Parathyroid adenoma (tissue), 2 donors: Measurements from ENCODE around the gene B3GNT3.

ENCODE experiments used
- H2AFZ ChIP-seq: fragments of 300-600 bp; sonication (generic); one replicate; pipeline ENCODE4 v1.7.0; 2017; ENCODE audit warnings: antibody characterized with exemption, mild to moderate bottlenecking
- H3K27ac ChIP-seq: fragments of 300-600 bp; sonication (generic); one replicate; pipeline ENCODE4 v1.7.0; 2017
- H3K27me3 ChIP-seq: fragments of 300-600 bp; sonication (generic); one replicate; pipeline ENCODE4 v1.7.0; 2017; ENCODE audit warnings: low read length; ENCODE audit not compliant: control insufficient read depth, insufficient read depth
- H3K36me3 ChIP-seq: fragments of 300-600 bp; sonication (generic); one replicate; pipeline ENCODE4 v1.7.0; 2017; ENCODE audit warnings: low read length; ENCODE audit not compliant: control insufficient read depth, insufficient read depth
- H3K4me1 ChIP-seq: fragments of 300-600 bp; sonication (generic); one replicate; pipeline ENCODE4 v1.7.0; 2017; ENCODE audit warnings: control low read depth
- H3K4me2 ChIP-seq: fragments of 300-600 bp; sonication (generic); one replicate; pipeline ENCODE4 v1.7.0; 2017; ENCODE audit warnings: low read length
- H3K4me3 ChIP-seq: fragments of 300-600 bp; sonication (generic); one replicate; pipeline ENCODE4 v1.7.0; 2017; ENCODE audit warnings: low read depth, low read length
- H3K79me2 ChIP-seq: fragments of 300-600 bp; sonication (generic); one replicate; pipeline ENCODE4 v1.7.0; 2017; ENCODE audit warnings: control low read depth
- H3K9ac ChIP-seq: fragments of 300-600 bp; sonication (generic); one replicate; pipeline ENCODE4 v1.7.0; 2017; ENCODE audit warnings: mild to moderate bottlenecking
- H3K9me3 ChIP-seq: fragments of 300-600 bp; sonication (generic); one replicate; pipeline ENCODE4 v1.7.0; 2017; ENCODE audit warnings: low read length; ENCODE audit not compliant: control insufficient read depth
- TF ChIP-seq, protein P1 (sequence below): fragments of 300-600 bp; sonication (generic); IDR thresholded peaks from one replicate; pipeline ENCODE4 v1.7.0; 2017; ENCODE audit warnings: antibody characterized with exemption, mild to moderate bottlenecking
- donor health status: primary hyperparathyroidism.

The B3GNT3 gene

DNA sequence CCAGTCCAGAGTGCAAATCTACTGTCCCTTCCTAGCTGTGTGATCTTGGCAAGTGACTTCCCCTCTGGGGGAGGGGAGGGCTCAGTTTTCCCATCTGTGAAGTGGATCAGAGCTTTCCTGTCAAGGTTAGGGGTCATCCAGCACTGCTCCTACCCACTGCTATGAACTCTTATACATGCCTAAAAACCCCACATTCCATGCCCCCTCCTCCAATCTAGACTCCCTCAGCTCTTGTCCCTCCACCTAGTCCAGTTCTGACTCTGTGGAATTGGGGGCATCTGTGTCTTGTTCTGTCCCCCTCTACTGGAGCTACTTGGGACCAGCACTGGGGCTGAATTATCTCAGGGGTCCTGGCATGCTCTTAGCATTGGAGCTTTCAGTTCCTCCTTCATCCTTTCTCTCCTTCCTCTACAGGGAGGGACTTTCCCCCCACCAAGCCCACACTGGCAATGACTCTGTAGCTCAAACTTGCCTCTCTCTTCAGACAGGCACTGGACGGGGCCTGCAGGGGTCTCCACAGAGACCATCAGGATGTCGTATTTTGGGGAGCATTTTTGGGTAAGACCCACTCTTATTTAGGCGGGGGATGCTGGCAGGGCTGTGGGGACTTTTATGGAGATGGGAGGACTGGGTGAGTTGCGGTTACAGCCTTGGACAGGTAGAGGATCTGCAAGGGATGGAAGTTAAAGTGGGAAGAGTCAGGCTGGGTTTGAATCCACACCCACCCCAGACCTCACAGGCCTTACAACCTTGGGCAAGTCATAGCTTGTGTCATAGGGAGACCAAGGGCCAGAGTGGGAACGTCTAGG, 40.1 kb upstream of the B3GNT3 start:
- Histone ChIP-seq H3K4me1 (no peaks in the 10 kb centered on the region), H3K9ac (no peak overlapping the region), H3K9me3 (no peaks in the 10 kb centered on the region), H3K27me3 (no peaks in the 10 kb centered on the region), H3K4me3 (no peak overlapping the region), H2AFZ (no peak overlapping the region), H3K79me2 (no peaks in the 10 kb centered on the region), H3K4me2 (no peak overlapping the region), H3K36me3 (no peaks in the 10 kb centered on the region), H3K27ac (no peak overlapping the region)
- TF ChIP-seq, protein P1, sequence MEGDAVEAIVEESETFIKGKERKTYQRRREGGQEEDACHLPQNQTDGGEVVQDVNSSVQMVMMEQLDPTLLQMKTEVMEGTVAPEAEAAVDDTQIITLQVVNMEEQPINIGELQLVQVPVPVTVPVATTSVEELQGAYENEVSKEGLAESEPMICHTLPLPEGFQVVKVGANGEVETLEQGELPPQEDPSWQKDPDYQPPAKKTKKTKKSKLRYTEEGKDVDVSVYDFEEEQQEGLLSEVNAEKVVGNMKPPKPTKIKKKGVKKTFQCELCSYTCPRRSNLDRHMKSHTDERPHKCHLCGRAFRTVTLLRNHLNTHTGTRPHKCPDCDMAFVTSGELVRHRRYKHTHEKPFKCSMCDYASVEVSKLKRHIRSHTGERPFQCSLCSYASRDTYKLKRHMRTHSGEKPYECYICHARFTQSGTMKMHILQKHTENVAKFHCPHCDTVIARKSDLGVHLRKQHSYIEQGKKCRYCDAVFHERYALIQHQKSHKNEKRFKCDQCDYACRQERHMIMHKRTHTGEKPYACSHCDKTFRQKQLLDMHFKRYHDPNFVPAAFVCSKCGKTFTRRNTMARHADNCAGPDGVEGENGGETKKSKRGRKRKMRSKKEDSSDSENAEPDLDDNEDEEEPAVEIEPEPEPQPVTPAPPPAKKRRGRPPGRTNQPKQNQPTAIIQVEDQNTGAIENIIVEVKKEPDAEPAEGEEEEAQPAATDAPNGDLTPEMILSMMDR: no peak

DNA sequence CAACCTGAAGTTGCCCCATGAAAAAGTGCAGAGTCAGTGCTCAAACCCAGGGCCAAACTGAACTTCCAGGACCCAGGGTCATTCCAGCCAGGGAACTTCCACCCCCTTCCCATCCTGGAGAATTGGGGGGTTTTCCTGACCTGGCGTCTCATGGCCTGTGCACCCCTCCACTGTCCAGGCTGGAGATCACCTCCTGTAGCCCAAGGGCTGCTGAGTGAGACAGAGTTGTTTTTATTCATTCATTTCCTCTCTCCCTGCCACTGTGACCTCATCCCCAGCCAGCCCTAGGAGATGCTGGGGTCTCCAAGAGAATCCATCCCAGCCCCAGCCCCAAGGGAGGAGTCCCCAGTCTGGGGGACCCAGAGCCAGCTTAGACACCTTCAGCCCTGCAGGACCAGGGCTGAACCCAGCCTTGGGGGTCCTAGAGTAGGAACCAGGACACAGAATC, 39.5 kb upstream of the B3GNT3 start:
- no peak overlapping the region for H2AFZ ChIP-seq
- H3K27me3 ChIP-seq: no peaks in the 10 kb centered on the region
- no peak overlapping the region for H3K4me2 ChIP-seq
- H3K4me1 ChIP-seq: no peaks in the 10 kb centered on the region
- H3K4me3 ChIP-seq: no peak overlapping the region
- no peaks in the 10 kb centered on the region for H3K9me3 ChIP-seq
- no peaks in the 10 kb centered on the region for H3K79me2 ChIP-seq
- no peak overlapping the region for H3K9ac ChIP-seq
- TF ChIP-seq, protein P1: no peak
- H3K27ac ChIP-seq: no peak overlapping the region
- no peaks in the 10 kb centered on the region for H3K36me3 ChIP-seq

DNA sequence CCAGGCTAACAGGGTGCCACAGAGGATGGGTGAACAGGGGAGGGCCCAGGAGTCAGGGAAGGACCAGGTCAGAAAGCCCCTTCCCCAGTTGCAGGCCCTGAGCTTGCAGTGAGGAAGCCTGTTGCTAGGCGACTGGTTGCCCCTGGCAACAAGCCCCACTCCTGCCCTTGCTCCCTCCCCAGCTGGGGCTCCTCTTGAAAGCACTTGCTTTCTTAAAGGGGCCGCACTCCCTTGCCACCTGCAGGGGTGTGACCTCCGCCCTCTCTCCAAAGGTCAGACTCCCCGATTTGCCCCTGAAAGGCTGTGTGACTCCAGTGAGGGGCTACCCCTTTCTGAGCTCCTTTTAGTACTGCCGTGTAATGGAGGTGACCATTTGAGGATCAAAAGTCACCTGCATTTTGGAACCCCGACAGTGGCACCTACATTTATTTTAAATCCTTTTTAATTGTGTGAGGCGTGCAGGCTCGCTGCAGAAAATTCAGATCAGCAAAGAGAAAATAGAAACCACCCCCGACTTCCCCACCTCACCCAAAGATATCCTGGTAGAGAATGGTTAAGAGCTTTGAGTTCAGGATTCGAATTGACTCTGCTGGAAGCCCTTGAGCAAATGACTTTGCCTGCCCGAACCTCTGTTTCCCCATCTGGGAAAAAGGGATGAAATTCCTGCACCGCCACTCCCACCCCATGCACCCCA, 38.8 kb upstream of the B3GNT3 start:
- H2AFZ ChIP-seq: no peak overlapping the region
- no peaks in the 10 kb centered on the region for H3K27me3 ChIP-seq
- no peak overlapping the region for H3K27ac ChIP-seq
- TF ChIP-seq, protein P1: no peak
- H3K9ac ChIP-seq: no peak overlapping the region
- no peaks in the 10 kb centered on the region for H3K9me3 ChIP-seq
- H3K4me2 ChIP-seq: no peak overlapping the region
- H3K36me3 ChIP-seq: no peaks in the 10 kb centered on the region
- no peak overlapping the region for H3K4me3 ChIP-seq
- H3K4me1 ChIP-seq: no peaks in the 10 kb centered on the region
- no peaks in the 10 kb centered on the region for H3K79me2 ChIP-seq

DNA sequence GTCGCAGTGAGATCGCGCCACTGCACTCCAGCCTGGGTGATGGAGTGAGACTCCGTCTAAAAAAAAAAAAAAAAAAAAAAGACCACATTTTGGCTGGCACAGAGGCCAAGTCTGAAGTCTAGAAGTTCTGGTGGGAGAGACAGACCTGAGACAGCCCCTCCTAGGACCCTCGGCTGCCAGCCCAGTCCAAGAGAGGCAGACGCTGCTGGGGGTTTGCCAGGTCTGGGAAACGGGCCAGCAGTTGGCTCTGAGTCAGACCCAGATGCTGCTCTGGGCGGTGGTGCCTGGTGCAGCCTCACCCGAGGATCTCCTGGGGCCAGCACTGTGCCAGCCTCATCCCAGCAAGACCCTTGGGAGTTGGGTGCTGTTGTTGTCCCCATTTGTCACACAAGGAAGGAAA, 37.8 kb upstream of the B3GNT3 start:
- Histone ChIP-seq H3K4me2 (no peak overlapping the region), H3K36me3 (no peaks in the 10 kb centered on the region), H3K9ac (no peak overlapping the region), H3K4me3 (no peak overlapping the region), H3K9me3 (no peaks in the 10 kb centered on the region), H3K79me2 (no peaks in the 10 kb centered on the region), H3K4me1 (no peaks in the 10 kb centered on the region), H3K27me3 (no peaks in the 10 kb centered on the region), H2AFZ (no peak overlapping the region), H3K27ac (no peak overlapping the region)
- TF ChIP-seq, protein P1: no peak
